Measurements from ENCODE around the gene TGFBR3L. TPM values are rescaled to one million over a fixed set of nuclear protein-coding genes. Genes with fewer than 3 reads are reported as not detected.
A peak's percentile ranks its signal among the peaks of the same experiment; 100 is the strongest.

The TGFBR3L gene
- polyA plus RNA-seq, 3 donors, result not detected

GRCh38 chr19:7902796-7903243 is 11.8 kb upstream of the TGFBR3L start:
- peak overlapping the region; percentile 67 for H3K4me2 ChIP-seq (replicated peaks; ENCODE audit: extremely low read depth, low read length, poor library complexity, severe bottlenecking)
- H3K27ac Mint-ChIP-seq, result peak overlapping the region in 6 of 7 donors; percentile 79 to 92 (median 82)
- WGBS (ENCODE audit: insufficient coverage), result 30% methylated on average over 7 of the region's 20 CpGs
- peaks cover 38% of the 10 kb centered on the region for H3K79me2 ChIP-seq (ENCODE audit: insufficient read depth, low read length)
- H3K4me3 Mint-ChIP-seq, result peak overlapping the region; percentile 78 to 87
- peak overlapping the region; percentile 12 to 88 (median 54) for H3K4me3 ChIP-seq (replicated peaks in 1 of 3; ENCODE audit: low read depth in 2 of 3, low read length in 3 of 3)
- peaks cover 37% of the 10 kb centered on the region for H4K20me1 ChIP-seq (ENCODE audit: insufficient read depth, low read length)
- TF ChIP-seq CTCF (IDR thresholded peaks at IDR 0.05), result no peak
- peak overlapping the region; percentile 83 for H2AFZ ChIP-seq (ENCODE audit: insufficient read depth, low read depth, low read length, poor library complexity, severe bottlenecking)
- peaks cover 12% of the 10 kb centered on the region in 2 donors for H3K36me3 ChIP-seq (replicated peaks in 1 of 2; ENCODE audit: control insufficient read depth in 1 of 2, insufficient read depth in 2 of 2, low read length in 2 of 2)
- H3K27ac ChIP-seq (ENCODE audit: low read depth in 1 of 2, low read length in 2 of 2), result peak overlapping the region; percentile 28 to 50
- peaks cover 0 to 3% (median 3%) of the 10 kb centered on the region in 3 donors for H3K27me3 Mint-ChIP-seq (ENCODE audit: low read depth in 3 of 3)
- H3K4me1 Mint-ChIP-seq, result peaks cover 24% of the 10 kb centered on the region
- peak overlapping the region; percentile 23 for H3K9ac ChIP-seq (ENCODE audit: insufficient read depth, low read length, poor library complexity, severe bottlenecking)
- intact Hi-C loops (cut with micrococcal nuclease), result loop anchor here (1.0 to 10.0 kb wide), 2 partner anchors 17 to 268 kb away; partner anchors contain the start of genes PCP2 (in 1 of the 2), SNAPC2 (in 1 of the 2) and STXBP2 (in 1 of the 2)
- DNase-seq, result no peak
- H3K27me3 ChIP-seq (ENCODE audit: control insufficient read depth in 2 of 2, insufficient read depth in 2 of 2, low read length in 2 of 2), result no peaks in the 10 kb centered on the region
- peaks cover 0 to 3% (median 0%) of the 10 kb centered on the region in 7 donors for H3K9me3 Mint-ChIP-seq
- no peaks in the 10 kb centered on the region for H3K9me3 ChIP-seq (replicated peaks in 1 of 2; ENCODE audit: control insufficient read depth in 1 of 2, insufficient read depth in 1 of 2, low read length in 2 of 2)
- peaks cover 19 to 26% of the 10 kb centered on the region in 2 donors for H3K4me1 ChIP-seq (ENCODE audit: control insufficient read depth in 1 of 2, insufficient read depth in 2 of 2, low read length in 2 of 2)
- H3K36me3 Mint-ChIP-seq, result peaks cover 14 to 28% of the 10 kb centered on the region in 2 donors

- H3K4me1 ChIP-seq (ENCODE audit: control insufficient read depth in 1 of 2, insufficient read depth in 2 of 2, low read length in 2 of 2), result peaks cover 19 to 26% of the 10 kb centered on the region in 2 donors
- H3K4me3 Mint-ChIP-seq, result peak within 1 kb of the TSS; percentile 81 to 87
- peak within 1 kb of the TSS; percentile 90 for H3K4me2 ChIP-seq (replicated peaks; ENCODE audit: extremely low read depth, low read length, poor library complexity, severe bottlenecking)
- no peaks in the 10 kb centered on the region for H3K9me3 ChIP-seq (replicated peaks in 1 of 2; ENCODE audit: control insufficient read depth in 1 of 2, insufficient read depth in 1 of 2, low read length in 2 of 2)
- H3K4me1 Mint-ChIP-seq, result peaks cover 24% of the 10 kb centered on the region
- H3K36me3 ChIP-seq (replicated peaks in 1 of 2; ENCODE audit: control insufficient read depth in 1 of 2, insufficient read depth in 2 of 2, low read length in 2 of 2), result peaks cover 12 to 14% of the 10 kb centered on the region in 2 donors
- H3K9me3 Mint-ChIP-seq, result peaks cover 0 to 3% (median 0%) of the 10 kb centered on the region in 7 donors
- H3K9ac ChIP-seq (ENCODE audit: insufficient read depth, low read length, poor library complexity, severe bottlenecking), result peak within 1 kb of the TSS; percentile 74
- under 1% methylated on average over 80 of the region's 89 CpGs for WGBS (ENCODE audit: insufficient coverage)
- H3K4me3 ChIP-seq (replicated peaks in 1 of 3; ENCODE audit: low read depth in 2 of 3, low read length in 3 of 3), result peak within 1 kb of the TSS; percentile 61 to 88 (median 85)
- H3K27ac Mint-ChIP-seq, result peak within 1 kb of the TSS; percentile 85 to 94 (median 88)
- intact Hi-C loops (cut with micrococcal nuclease), result loop anchor here (1.0 to 10.0 kb wide), 3 partner anchors 15 to 269 kb away; partner anchors contain the start of genes PCP2 (in 1 of the 2), SNAPC2 (in 1 of the 2) and STXBP2 (in 1 of the 2)
- no peaks in the 10 kb centered on the region for H3K27me3 ChIP-seq (ENCODE audit: control insufficient read depth in 2 of 2, insufficient read depth in 2 of 2, low read length in 2 of 2)
- H3K27me3 Mint-ChIP-seq (ENCODE audit: low read depth in 3 of 3), result peaks cover 0 to 3% (median 3%) of the 10 kb centered on the region in 3 donors
- H3K36me3 Mint-ChIP-seq, result peaks cover 14 to 28% of the 10 kb centered on the region in 2 donors
- H4K20me1 ChIP-seq (ENCODE audit: insufficient read depth, low read length), result peaks cover 43% of the 10 kb centered on the region
- TF ChIP-seq CTCF (IDR thresholded peaks at IDR 0.05), result peak; percentile 45
- peak within 1 kb of the TSS; percentile 61 to 78 for H3K27ac ChIP-seq (ENCODE audit: low read depth in 1 of 2, low read length in 2 of 2)
- H3K79me2 ChIP-seq (ENCODE audit: insufficient read depth, low read length), result peaks cover 39% of the 10 kb centered on the region
- peak; percentile 99 to 100 (median 100) for DNase-seq
- peak within 1 kb of the TSS; percentile 83 for H2AFZ ChIP-seq (ENCODE audit: insufficient read depth, low read depth, low read length, poor library complexity, severe bottlenecking)
Measured at GRCh38 chr19:7903244-7904073, 11.2 kb upstream of the TGFBR3L start, which contains the start of gene MAP2K7. MAP2K7 (plus strand) TSS chr19:7903877; CDS start chr19:7903945, 68 bp downstream.
